Keratinocyte (primary cell): ENCODE measurements around the gene VPS37B.

ENCODE experiments used
- EZH2 ChIP-seq: IDR thresholded peaks from one replicate; pipeline ENCODE4 v1.6.1; 2012; ENCODE audit warnings: inconsistent platforms, mild to moderate bottlenecking, low read length, moderate library complexity
- TF ChIP-seq, protein P1 (sequence below), 3 experiments: IDR thresholded peaks in 1 of 3; conservative IDR thresholded peaks in 1 of 3; optimal IDR thresholded peaks in 1 of 3; 2 replicates in 2 of 3; 3 replicates in 1 of 3; pipeline versions ENCODE3 to v1.5.1; 2011; ENCODE audit warnings: low read length in 3 of 3, mild to moderate bottlenecking in 3 of 3, moderate library complexity in 2 of 3, control low read depth in 1 of 3, inconsistent platforms in 1 of 3; ENCODE audit not compliant: insufficient read depth in 2 of 3; ENCODE audit errors: extremely low read depth in 1 of 3

DNA sequence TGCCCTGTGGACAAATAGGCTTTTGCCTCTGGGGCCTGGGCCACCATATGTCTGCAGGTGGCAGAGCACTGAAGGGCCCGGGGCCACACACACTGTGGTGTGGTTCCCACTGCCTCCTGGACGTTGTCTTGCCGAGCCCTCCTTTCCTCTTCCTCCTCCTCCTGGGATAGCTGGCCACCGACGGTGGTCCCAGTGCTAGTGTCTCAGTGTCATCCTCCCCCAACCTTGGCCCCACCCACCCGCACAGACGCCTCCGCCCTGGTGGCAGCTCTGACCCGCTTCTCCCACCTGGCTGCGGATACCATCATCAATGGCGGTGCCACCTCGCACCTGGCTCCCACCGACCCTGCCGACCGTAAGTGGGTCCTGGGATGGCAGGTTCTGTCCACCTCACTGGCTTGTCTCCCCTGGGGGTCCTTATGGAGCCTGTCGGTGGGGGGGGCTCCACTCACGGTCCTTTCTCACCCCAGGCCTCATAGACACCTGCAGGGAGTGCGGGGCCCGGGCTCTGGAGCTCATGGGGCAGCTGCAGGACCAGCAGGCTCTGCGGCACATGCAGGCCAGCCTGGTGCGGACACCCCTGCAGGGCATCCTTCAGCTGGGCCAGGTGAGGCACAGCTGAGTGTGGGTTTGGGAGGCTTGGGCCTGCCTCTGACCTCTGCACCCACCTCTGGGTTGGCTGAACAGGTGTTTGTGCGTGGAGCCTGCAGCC lies 37.2 kb downstream of the VPS37B start:
- TF ChIP-seq, protein P1, sequence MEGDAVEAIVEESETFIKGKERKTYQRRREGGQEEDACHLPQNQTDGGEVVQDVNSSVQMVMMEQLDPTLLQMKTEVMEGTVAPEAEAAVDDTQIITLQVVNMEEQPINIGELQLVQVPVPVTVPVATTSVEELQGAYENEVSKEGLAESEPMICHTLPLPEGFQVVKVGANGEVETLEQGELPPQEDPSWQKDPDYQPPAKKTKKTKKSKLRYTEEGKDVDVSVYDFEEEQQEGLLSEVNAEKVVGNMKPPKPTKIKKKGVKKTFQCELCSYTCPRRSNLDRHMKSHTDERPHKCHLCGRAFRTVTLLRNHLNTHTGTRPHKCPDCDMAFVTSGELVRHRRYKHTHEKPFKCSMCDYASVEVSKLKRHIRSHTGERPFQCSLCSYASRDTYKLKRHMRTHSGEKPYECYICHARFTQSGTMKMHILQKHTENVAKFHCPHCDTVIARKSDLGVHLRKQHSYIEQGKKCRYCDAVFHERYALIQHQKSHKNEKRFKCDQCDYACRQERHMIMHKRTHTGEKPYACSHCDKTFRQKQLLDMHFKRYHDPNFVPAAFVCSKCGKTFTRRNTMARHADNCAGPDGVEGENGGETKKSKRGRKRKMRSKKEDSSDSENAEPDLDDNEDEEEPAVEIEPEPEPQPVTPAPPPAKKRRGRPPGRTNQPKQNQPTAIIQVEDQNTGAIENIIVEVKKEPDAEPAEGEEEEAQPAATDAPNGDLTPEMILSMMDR (optimal IDR thresholded peaks at IDR 0.05 in 1 of 3, IDR thresholded peaks at IDR 0.05 in 1 of 3, conservative IDR thresholded peaks at IDR 0.05 in 1 of 3; ENCODE audit: extremely low read depth in 1 of 3, insufficient read depth in 2 of 3, low read length in 3 of 3) = no peak
- no peak for TF ChIP-seq EZH2
